Ovary (tissue), 9 donors: Measurements from ENCODE around the gene SLC15A3. TPM values are rescaled to one million over a fixed set of nuclear protein-coding genes. Genes with fewer than 3 reads are reported as not detected.
A peak's percentile ranks its signal among the peaks of the same experiment; 100 is the strongest.

ENCODE experiments used
- DNase-seq, 5 donors: peaks; one replicate each; pipeline ENCODE4 v3.0.0-alpha.2; 2019 to 2020
- H3K27ac ChIP-seq, 2 donors: fragments of 200-600 bp; one replicate each; pipeline versions ENCODE4 v1.5.1 to v1.8.0; 2019 to 2022
- H3K27me3 ChIP-seq: fragments of 200-600 bp; one replicate; pipeline ENCODE4 v1.8.0; 2022
- H3K36me3 ChIP-seq: fragments of 200-600 bp; sonication (generic); one replicate; pipeline ENCODE4 v1.5.1; 2019
- H3K4me1 ChIP-seq: one replicate; pipeline ENCODE4 v1.8.1; 2013; ENCODE audit warnings: mild to moderate bottlenecking, moderate library complexity; ENCODE audit not compliant: insufficient read depth
- H3K4me3 ChIP-seq: fragments of 200-600 bp; sonication (generic); one replicate; pipeline ENCODE4 v1.5.1; 2017
- H3K9me3 ChIP-seq, 2 donors: fragments of 200-600 bp in 1 of 2; sonication (generic) in 1 of 2; one replicate each; pipeline versions ENCODE4 v1.5.1 to v1.8.1; 2013 to 2019; ENCODE audit warnings: mild to moderate bottlenecking in 1 of 2, moderate library complexity in 1 of 2
- CTCF ChIP-seq, 3 donors: fragments of 450-650 bp in 2 of 3; fragments of 200-600 bp in 1 of 3; IDR thresholded peaks; one replicate each; pipeline versions ENCODE4 v1.5.1 to v1.8.0; 2016 to 2022; ENCODE audit warnings: antibody characterized with exemption in 3 of 3, mild to moderate bottlenecking in 1 of 3
- EP300 ChIP-seq: sonication (generic); formaldehyde crosslinking; IDR thresholded peaks from one replicate; pipeline ENCODE4 v1.6.1; 2017; ENCODE audit warnings: antibody characterized with exemption
- POLR2A ChIP-seq: fragments of 450-650 bp; IDR thresholded peaks from one replicate; pipeline ENCODE4 v1.6.1; 2017; ENCODE audit warnings: antibody characterized with exemption, mild to moderate bottlenecking, moderate library complexity
- WGBS, 3 donors: extraction: QIAGEN DNeasy Blood & Tissue Kit in 1 of 3; methylation state at CpG; one replicate each; pipeline versions ENCODE4 v1.1.5 to v1.1.7; 2013 to 2017; 5-methylcytosine and 5-hydroxymethylcytosine counted together
- intact Hi-C, 4 donors: fragments of 100-400 bp; cut with DNase I; formaldehyde crosslinking; loops; one replicate each; pipeline versions ENCODE4 v1.11.0 to v1.15.1; 2022 to 2023
- polyA plus RNA-seq, 2 donors: library from polyadenylated mRNA; stranded (reverse); fragments of 200-250 nt in 1 of 2; fragments of 350-450 nt in 1 of 2; fragmentation: Illumina TruSeq in 1 of 2; extraction: RNeasy Lipid Tissue Mini Kit (QIAGEN cat#74804) in 1 of 2; gene quantifications; one replicate each; pipeline ENCODE4 v1.2.3, GENCODE V29; 2013 to 2014
- total RNA-seq, 7 donors: library from RNA; depleted of rRNA in 2 of 7; stranded (reverse); fragments of >200 nt in 2 of 7; fragmentation: NEBNext Ultra II Directional in 3 of 7; extraction: Animal tissue kit (Norgen Biotek cat#: 25700) in 3 of 7; gene quantifications; one replicate each; pipeline versions ENCODE4 v1.1.0 to v1.2.4, GENCODE V29; 2016 to 2023
- donor health status: DM: no; HTN: no; CAD: no; lungs with moderate emphysema.
- donor health status: DM: no; HTN: no; CAD: no.
- donor health status: Bipolar disorder and iron deficiency.
- donor health status: DM: yes; HTN: yes; CAD: no.
- donor health status: DM: no; HTN: no; CAD: no.
- donor health status: DM: yes; HTN: yes; CAD: no.

Gene SLC15A3
- total and polyA plus RNA-seq, 9 donors = 25.3 to 55.8 (median 38.9) TPM

- Histone ChIP-seq H3K4me1 (peaks cover 8% of the 10 kb centered on the region), H3K27ac (peak overlapping the region; percentile 62 to 90), H3K9me3 (no peaks in the 10 kb centered on the region), H3K27me3 (no peaks in the 10 kb centered on the region), H3K4me3 (peak overlapping the region; percentile 47), H3K36me3 (no peaks in the 10 kb centered on the region)
- TF ChIP-seq CTCF (IDR thresholded peaks at IDR 0.05) = no peak
- no peak for TF ChIP-seq EP300
- TF ChIP-seq POLR2A = no peak
- intact Hi-C loops = loop anchor here in 1 of 4 donors (5.0 kb wide), 1 partner anchor 175 kb away; no protein-coding TSS in a partner anchor
- DNase-seq = no peak
- WGBS, 3 donors = 23 to 32% (median 32%) methylated on average over 3 of the region's 3 CpGs
Observed at GRCh38 chr11:60952742-60953170, 780 bp upstream of the SLC15A3 start.

GRCh38 chr11:60951606-60951903 is 421 bp downstream of the SLC15A3 start:
- H3K4me1 ChIP-seq = peaks cover 8% of the 10 kb centered on the region

GRCh38 chr11:60950933-60951605 is 907 bp downstream of the SLC15A3 start:
- Histone ChIP-seq H3K27ac (peak overlapping the region; percentile 62 to 90), H3K4me3 (peak overlapping the region; percentile 47), H3K36me3 (no peaks in the 10 kb centered on the region), H3K9me3 (no peaks in the 10 kb centered on the region), H3K27me3 (no peaks in the 10 kb centered on the region), H3K4me1 (peaks cover 8% of the 10 kb centered on the region)
- TF ChIP-seq POLR2A (no peak), EP300 (no peak), CTCF (IDR thresholded peaks at IDR 0.05) (no peak)
- intact Hi-C loops = loop anchor here in 1 of 4 donors (5.0 kb wide), 1 partner anchor 176 kb away; no protein-coding TSS in a partner anchor
- WGBS, 3 donors = 7 to 11% (median 8%) methylated on average over 80 to 86 of the region's 86 CpGs
- peak; percentile 47 to 73 (median 61) for DNase-seq

More at GRCh38 chr11:60951606-60951903, 421 bp downstream of the SLC15A3 start:
- H3K27me3 ChIP-seq = no peaks in the 10 kb centered on the region
- WGBS, 3 donors = 1 to 3% (median 3%) methylated on average over 8 of the region's 8 CpGs
- H3K4me3 ChIP-seq = peak overlapping the region; percentile 47
- TF ChIP-seq EP300 (no peak), CTCF (IDR thresholded peaks at IDR 0.05) (no peak), POLR2A (no peak)
- peak overlapping the region; percentile 62 to 90 for H3K27ac ChIP-seq
- peak in 1 of 5 donors; percentile 47 for DNase-seq
- intact Hi-C loops = loop anchor here in 1 of 4 donors (5.0 kb wide), 1 partner anchor 176 kb away; no protein-coding TSS in a partner anchor
- H3K9me3 ChIP-seq = no peaks in the 10 kb centered on the region
- no peaks in the 10 kb centered on the region for H3K36me3 ChIP-seq

GRCh38 chr11:60950024-60950423 is 2.0 kb downstream of the SLC15A3 start:
- Histone ChIP-seq H3K4me3 (peak overlapping the region; percentile 47), H3K4me1 (peaks cover 8% of the 10 kb centered on the region), H3K36me3 (no peaks in the 10 kb centered on the region), H3K27me3 (no peaks in the 10 kb centered on the region), H3K27ac (peak overlapping the region in 1 of 2 donors; percentile 90), H3K9me3 (no peaks in the 10 kb centered on the region)
- DNase-seq = peak in 1 of 5 donors; percentile 48
- 33 to 44% (median 36%) methylated on average over 6 of the region's 6 CpGs for WGBS, 3 donors
- TF ChIP-seq POLR2A = no peak
- no peak for TF ChIP-seq CTCF (IDR thresholded peaks at IDR 0.05)
- TF ChIP-seq EP300 = no peak
- intact Hi-C loops = loop anchor here in 1 of 4 donors (5.0 kb wide), 1 partner anchor 177 kb away; no protein-coding TSS in a partner anchor
